Naive B cell (primary cell): ENCODE measurements around the gene ADAR. TPM values are rescaled to one million over a fixed set of nuclear protein-coding genes. Genes with fewer than 3 reads are reported as not detected.
A peak's percentile ranks its signal among the peaks of the same experiment; 100 is the strongest.

Experiments
- ATAC-seq, 2 donors: fragments of 150-1000 bp; cut with Tn5 transposase; 2 replicates each; pipeline ENCODE4 v1.10.0; 2021; ENCODE audit warnings: low read depth in 2 of 2, mild to moderate bottlenecking in 2 of 2, moderate library complexity in 2 of 2
- DNase-seq: peaks from one replicate; pipeline ENCODE4 v3.0.0; 2022
- H3K27ac Mint-ChIP-seq, 6 donors: one replicate each; pipeline ENCODE4 v1.8.0; 2020 to 2022; ENCODE audit warnings: mild to moderate bottlenecking in 6 of 6, mixed read lengths in 6 of 6, moderate library complexity in 5 of 6, inconsistent platforms in 2 of 6
- H3K27me3 Mint-ChIP-seq, 3 donors: one replicate each; pipeline ENCODE4 v1.8.0; 2021 to 2022; ENCODE audit warnings: mixed read lengths in 3 of 3, mild to moderate bottlenecking in 1 of 3
- H3K36me3 Mint-ChIP-seq, 2 donors: one replicate each; pipeline ENCODE4 v1.8.0; 2020 to 2022; ENCODE audit warnings: mixed read lengths in 2 of 2, inconsistent platforms in 1 of 2, mild to moderate bottlenecking in 1 of 2
- H3K4me1 Mint-ChIP-seq, 3 donors: one replicate each; pipeline ENCODE4 v1.8.0; 2020 to 2022; ENCODE audit warnings: mixed read lengths in 3 of 3, inconsistent platforms in 1 of 3, mild to moderate bottlenecking in 1 of 3, moderate library complexity in 1 of 3
- H3K4me3 Mint-ChIP-seq, 8 donors: one replicate each; pipeline ENCODE4 v1.8.0; 2020 to 2022; ENCODE audit warnings: mild to moderate bottlenecking in 8 of 8, mixed read lengths in 8 of 8, moderate library complexity in 8 of 8, inconsistent platforms in 2 of 8
- H3K9me3 Mint-ChIP-seq, 7 donors: one replicate each; pipeline ENCODE4 v1.8.0; 2020 to 2022; ENCODE audit warnings: mixed read lengths in 7 of 7, mild to moderate bottlenecking in 5 of 7, inconsistent platforms in 2 of 7, moderate library complexity in 1 of 7
- polyA plus RNA-seq, 6 donors: library from polyadenylated mRNA; unstranded; fragments of 300-500 nt; fragmentation: Illumina TruSeq; gene quantifications; one replicate each; pipeline ENCODE4 v1.2.3, GENCODE V29; 2021; ENCODE audit warnings: low read depth in 6 of 6

The ADAR gene
- polyA plus RNA-seq, 6 donors from 2014 or later: 42.0 to 134 (median 95.9) TPM

DNA sequence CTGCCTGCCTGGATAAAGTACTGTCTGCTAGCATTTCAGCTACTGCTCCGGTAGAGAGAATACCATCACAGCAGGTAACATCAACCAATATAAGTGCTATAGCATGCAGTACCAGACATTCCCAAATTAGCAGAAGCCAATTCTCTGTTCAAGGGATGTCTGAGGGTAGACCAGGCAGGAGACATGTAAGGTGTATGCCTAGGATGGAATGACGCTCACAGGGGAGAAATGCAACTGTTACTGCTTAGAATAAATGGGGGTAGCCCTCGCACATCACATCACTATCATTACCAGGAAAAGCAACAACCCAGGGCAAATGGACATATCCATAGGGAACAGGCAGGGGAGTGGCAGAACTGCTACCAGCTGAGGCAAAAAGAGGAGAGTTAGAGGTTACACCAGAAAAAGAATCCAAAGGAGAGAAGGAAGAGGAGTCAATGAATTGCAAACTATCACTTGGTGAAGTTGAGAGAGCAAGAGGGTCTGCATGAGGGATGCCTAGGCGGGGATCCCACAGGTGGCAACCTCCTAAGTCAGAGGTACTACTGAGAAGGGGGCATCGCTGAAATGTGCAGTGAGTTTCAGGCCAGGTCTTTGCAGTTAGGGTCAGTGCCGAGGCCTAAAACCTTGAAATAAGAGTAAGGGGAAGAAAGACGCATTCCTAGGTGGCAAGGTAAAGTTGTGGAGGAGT is 50.6 kb downstream of the ADAR start:
- peaks cover 31 to 50% (median 41%) of the 10 kb centered on the region in 3 donors for H3K4me1 Mint-ChIP-seq
- H3K27me3 Mint-ChIP-seq: no peaks in the 10 kb centered on the region
- ATAC-seq: no peak
- peak overlapping the region; percentile 87 to 99 (median 94) for H3K4me3 Mint-ChIP-seq
- peaks cover 9 to 27% of the 10 kb centered on the region in 2 donors for H3K36me3 Mint-ChIP-seq
- DNase-seq: no peak
- H3K9me3 Mint-ChIP-seq: no peaks in the 10 kb centered on the region
- peak overlapping the region; percentile 92 to 98 (median 94) for H3K27ac Mint-ChIP-seq

DNA sequence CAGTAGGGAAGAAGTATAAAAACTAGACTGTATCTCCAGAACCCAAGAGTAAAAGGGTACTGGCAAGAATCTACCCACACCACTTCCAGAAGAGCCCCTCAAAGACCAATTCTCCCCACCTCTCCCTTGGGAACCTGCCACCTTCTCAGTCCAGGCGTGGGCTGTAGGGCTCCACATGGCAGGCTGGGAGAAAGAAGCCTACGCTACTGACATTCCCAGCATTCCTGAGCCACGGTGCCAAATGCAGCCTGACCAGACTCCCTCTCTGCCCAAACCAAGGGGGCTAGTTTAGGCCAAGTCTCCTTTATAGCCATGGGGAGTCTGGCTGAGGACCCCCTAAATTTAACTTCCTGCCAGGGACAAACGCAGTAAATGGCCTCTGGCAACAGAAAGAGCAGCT is 51.6 kb downstream of the ADAR start:
- Mint-ChIP-seq H3K27ac (peak overlapping the region in 2 of 6 donors; percentile 15 to 90), H3K4me1 (peaks cover 34 to 50% (median 42%) of the 10 kb centered on the region in 3 donors), H3K4me3 (peak overlapping the region in 6 of 8 donors; percentile 19 to 99 (median 88)), H3K36me3 (peaks cover 9 to 37% of the 10 kb centered on the region in 2 donors), H3K27me3 (no peaks in the 10 kb centered on the region), H3K9me3 (no peaks in the 10 kb centered on the region)
- ATAC-seq (no peak), DNase-seq (no peak)

GRCh38 chr1:154553056-154554030 is 54.6 kb downstream of the ADAR start:
- DNase-seq: no peak
- Mint-ChIP-seq H3K4me1 (peaks cover 39 to 54% (median 43%) of the 10 kb centered on the region in 3 donors), H3K27me3 (no peaks in the 10 kb centered on the region), H3K36me3 (peaks cover 18 to 51% of the 10 kb centered on the region in 2 donors), H3K27ac (peak overlapping the region in 3 of 6 donors; percentile 44 to 64 (median 53)), H3K9me3 (no peaks in the 10 kb centered on the region), H3K4me3 (peak overlapping the region in 2 of 8 donors; percentile 41)
- ATAC-seq: no peak

GRCh38 chr1:154552036-154552435 is 56.0 kb downstream of the ADAR start:
- Mint-ChIP-seq H3K36me3 (peaks cover 18 to 51% of the 10 kb centered on the region in 2 donors), H3K4me1 (peaks cover 30 to 45% (median 33%) of the 10 kb centered on the region in 3 donors), H3K9me3 (no peaks in the 10 kb centered on the region), H3K4me3 (no peak overlapping the region), H3K27me3 (no peaks in the 10 kb centered on the region), H3K27ac (no peak overlapping the region)
- DNase-seq (no peak), ATAC-seq (no peak)

DNA sequence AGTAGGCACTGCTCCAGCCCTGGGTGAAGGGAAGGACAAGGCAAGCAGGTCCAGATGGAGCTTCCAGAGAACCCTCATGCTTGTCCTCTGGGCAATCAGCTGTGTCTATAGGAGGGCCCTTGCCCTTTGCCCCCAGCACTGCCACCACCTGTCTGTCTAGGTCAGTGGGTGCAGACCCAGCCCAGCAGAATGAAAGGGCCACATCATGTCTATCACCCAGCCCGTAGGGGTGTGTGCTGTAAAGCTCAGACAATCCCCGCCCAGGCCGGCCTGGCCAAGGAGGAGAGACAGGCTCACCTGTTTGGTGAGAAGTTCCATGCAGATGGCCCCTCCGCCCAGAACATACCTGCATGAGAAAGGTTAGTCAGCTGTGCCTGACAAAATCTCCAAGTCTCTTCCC is 56.5 kb downstream of the ADAR start:
- DNase-seq: no peak
- Mint-ChIP-seq H3K4me3 (no peak overlapping the region), H3K4me1 (peaks cover 28 to 40% (median 30%) of the 10 kb centered on the region in 3 donors), H3K27me3 (no peaks in the 10 kb centered on the region), H3K27ac (no peak overlapping the region), H3K9me3 (no peaks in the 10 kb centered on the region), H3K36me3 (peaks cover 18 to 51% of the 10 kb centered on the region in 2 donors)
- ATAC-seq: no peak

GRCh38 chr1:154550657-154551056 is 57.3 kb downstream of the ADAR start:
- H3K4me3 Mint-ChIP-seq: no peak overlapping the region
- no peak for DNase-seq

DNA sequence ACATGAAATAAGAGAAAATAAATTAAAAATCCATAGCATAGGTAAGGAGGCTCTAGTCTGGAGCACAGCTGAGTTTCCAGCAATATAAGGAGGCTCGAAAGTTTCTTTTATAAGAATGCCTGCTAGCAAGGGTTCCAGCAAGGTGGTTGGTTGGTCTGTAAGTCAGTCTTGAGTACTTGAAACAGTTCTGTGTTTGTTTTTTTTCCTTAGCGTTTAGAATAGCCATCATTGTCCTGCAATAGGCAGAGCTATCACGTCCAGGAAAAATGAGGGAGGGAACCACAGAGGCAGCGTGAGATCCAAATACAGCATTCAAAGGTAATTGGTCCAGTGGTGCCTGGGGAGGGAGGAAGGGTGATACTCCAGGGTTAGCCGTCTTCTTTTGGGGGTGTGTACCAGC is 57.9 kb downstream of the ADAR start:
- DNase-seq (no peak), ATAC-seq (no peak)
- Mint-ChIP-seq H3K9me3 (no peaks in the 10 kb centered on the region), H3K4me3 (peak overlapping the region in 1 of 8 donors; percentile 12), H3K27me3 (peaks cover 0 to 6% (median 4%) of the 10 kb centered on the region in 3 donors), H3K36me3 (peaks cover 16 to 47% of the 10 kb centered on the region in 2 donors), H3K27ac (no peak overlapping the region), H3K4me1 (peaks cover 14 to 30% (median 25%) of the 10 kb centered on the region in 3 donors)

More at GRCh38 chr1:154550657-154551056, 57.3 kb downstream of the ADAR start:
- Mint-ChIP-seq H3K9me3 (no peaks in the 10 kb centered on the region), H3K36me3 (peaks cover 18 to 51% of the 10 kb centered on the region in 2 donors), H3K27me3 (no peaks in the 10 kb centered on the region), H3K4me1 (peaks cover 19 to 31% (median 25%) of the 10 kb centered on the region in 3 donors), H3K27ac (no peak overlapping the region)
- no peak for ATAC-seq

DNA sequence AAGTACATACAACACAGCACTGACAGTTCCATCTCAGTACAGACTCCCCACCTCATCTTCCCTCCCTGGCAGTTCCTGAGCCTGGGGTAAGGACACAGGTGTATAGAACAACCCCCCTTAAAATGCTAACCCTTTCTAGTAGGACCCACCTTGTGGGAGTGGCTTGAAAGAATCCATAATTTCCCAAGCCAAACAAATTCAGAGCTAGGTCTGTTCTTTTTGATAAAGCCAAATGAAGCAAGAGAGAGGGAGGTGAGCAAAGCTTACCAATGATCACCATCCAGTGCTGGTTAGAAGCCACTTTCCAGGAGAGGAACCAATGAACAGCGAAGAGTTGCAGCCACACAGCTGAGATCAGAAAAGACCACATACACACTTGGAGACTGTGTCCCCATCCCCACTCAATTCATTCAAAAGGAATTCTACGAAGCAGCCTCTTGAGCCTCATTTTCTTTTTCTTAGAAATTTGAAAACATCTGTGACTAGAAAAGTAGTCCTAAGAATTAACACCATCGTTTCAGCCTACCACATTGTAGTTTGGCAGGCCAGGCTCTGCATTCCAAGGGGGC is 58.7 kb downstream of the ADAR start:
- DNase-seq: no peak

GRCh38 chr1:154548028-154548427 is 60.0 kb downstream of the ADAR start:
- no peak for ATAC-seq
- Mint-ChIP-seq H3K27ac (peak overlapping the region in 1 of 6 donors; percentile 4), H3K4me1 (peaks cover 10 to 20% (median 18%) of the 10 kb centered on the region in 3 donors), H3K27me3 (peaks cover 0 to 12% (median 5%) of the 10 kb centered on the region in 3 donors), H3K36me3 (peaks cover 10 to 30% of the 10 kb centered on the region in 2 donors), H3K9me3 (no peaks in the 10 kb centered on the region), H3K4me3 (no peak overlapping the region)
- DNase-seq: no peak

More for the DNA sequence above, 58.7 kb downstream of the ADAR start:
- Mint-ChIP-seq H3K4me3 (no peak overlapping the region), H3K4me1 (peaks cover 10 to 25% (median 23%) of the 10 kb centered on the region in 3 donors), H3K9me3 (no peaks in the 10 kb centered on the region), H3K36me3 (peaks cover 10 to 41% of the 10 kb centered on the region in 2 donors), H3K27me3 (peaks cover 0 to 12% (median 5%) of the 10 kb centered on the region in 3 donors), H3K27ac (peak overlapping the region in 2 of 6 donors; percentile 59 to 90)
- ATAC-seq: no peak

GRCh38 chr1:154547105-154547732 is 60.8 kb downstream of the ADAR start:
- H3K9me3 Mint-ChIP-seq: no peaks in the 10 kb centered on the region
- H3K36me3 Mint-ChIP-seq: peaks cover 10 to 22% of the 10 kb centered on the region in 2 donors
- peak overlapping the region in 1 of 6 donors; percentile 72 for H3K27ac Mint-ChIP-seq

DNA sequence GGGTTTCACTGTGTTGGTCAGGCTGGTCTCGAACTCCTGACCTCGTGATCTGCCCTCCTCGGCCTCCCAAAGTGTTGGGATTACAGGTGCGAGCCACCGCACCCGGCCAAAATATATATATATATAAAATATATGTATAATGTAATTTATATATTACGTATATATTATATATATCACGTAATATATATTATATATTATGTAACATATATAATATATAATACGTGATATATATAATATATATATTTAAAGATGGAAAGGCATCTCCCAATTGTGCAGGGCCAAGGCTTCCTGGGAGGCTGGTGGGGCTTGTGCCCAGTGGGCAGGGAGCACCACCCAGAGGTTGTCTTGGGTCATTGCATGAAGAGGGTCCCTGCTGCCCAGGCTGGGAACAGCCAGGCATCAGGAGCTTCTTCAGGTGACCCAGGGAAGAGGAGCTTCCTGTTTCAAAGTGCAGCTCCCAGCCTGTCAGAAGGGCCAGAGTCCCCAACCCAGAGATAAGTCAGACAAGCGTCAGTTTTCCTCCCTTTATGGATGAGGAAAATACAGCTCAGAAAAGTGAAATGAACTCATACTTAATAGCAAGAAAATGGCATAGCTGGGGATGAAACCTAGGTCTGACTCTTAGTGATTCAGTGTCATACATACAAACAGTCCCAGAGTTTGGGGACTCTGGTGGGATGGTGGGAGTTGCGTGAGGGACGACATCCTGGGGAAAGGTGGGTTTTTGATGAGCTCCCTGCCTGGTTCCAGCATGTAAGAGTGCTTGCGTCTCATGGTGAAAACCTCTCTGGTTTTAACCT is 61.5 kb downstream of the ADAR start:
- H3K27ac Mint-ChIP-seq: no peak overlapping the region
- H3K36me3 Mint-ChIP-seq: peaks cover 10 to 15% of the 10 kb centered on the region in 2 donors
- no peaks in the 10 kb centered on the region for H3K9me3 Mint-ChIP-seq
- DNase-seq (peak; percentile 39), ATAC-seq (peak; percentile 65 to 81)
- no peak overlapping the region for H3K4me3 Mint-ChIP-seq
- peaks cover 8 to 18% (median 15%) of the 10 kb centered on the region in 3 donors for H3K4me1 Mint-ChIP-seq
- H3K27me3 Mint-ChIP-seq: peaks cover 0 to 18% (median 14%) of the 10 kb centered on the region in 3 donors

More at GRCh38 chr1:154547105-154547732, 60.8 kb downstream of the ADAR start:
- ATAC-seq (no peak), DNase-seq (no peak)
- peaks cover 8 to 18% (median 18%) of the 10 kb centered on the region in 3 donors for H3K4me1 Mint-ChIP-seq
- peaks cover 0 to 12% (median 6%) of the 10 kb centered on the region in 3 donors for H3K27me3 Mint-ChIP-seq
- no peak overlapping the region for H3K4me3 Mint-ChIP-seq

DNA sequence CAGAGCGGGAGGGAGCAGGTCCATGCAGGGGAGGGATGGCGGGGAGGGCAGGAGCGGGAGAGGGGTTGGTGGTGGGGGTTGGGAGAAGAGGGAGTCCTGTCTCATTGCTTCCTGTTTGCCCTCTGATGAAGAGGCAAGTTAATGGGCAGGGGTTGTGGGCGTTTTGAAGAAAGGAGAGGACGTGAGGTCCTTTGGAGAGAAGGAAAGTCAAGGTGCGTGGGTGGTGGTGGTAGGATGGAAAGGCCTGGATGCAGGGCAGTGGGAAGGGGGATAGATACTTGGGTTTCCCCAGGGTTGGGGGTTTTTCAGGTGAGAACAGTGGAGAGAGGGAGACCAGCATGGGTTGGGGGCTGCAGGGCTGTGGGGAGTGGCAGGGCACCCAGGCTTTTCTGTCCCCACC is 66.8 kb downstream of the ADAR start:
- ATAC-seq (no peak), DNase-seq (no peak)
- no peak overlapping the region for H3K27ac Mint-ChIP-seq
- H3K9me3 Mint-ChIP-seq: no peaks in the 10 kb centered on the region
- H3K4me1 Mint-ChIP-seq: no peaks in the 10 kb centered on the region
- peaks cover 10 to 41% (median 33%) of the 10 kb centered on the region in 3 donors for H3K27me3 Mint-ChIP-seq
- no peaks in the 10 kb centered on the region for H3K36me3 Mint-ChIP-seq
- peak overlapping the region in 1 of 8 donors; percentile 34 for H3K4me3 Mint-ChIP-seq
